HepG2 (cell line): Measurements from ENCODE around the gene SRRM3. TPM values are rescaled to one million over a fixed set of nuclear protein-coding genes. Genes with fewer than 3 reads are reported as not detected.

Experiments
- ATAD3A ChIP-seq: sonication (generic); formaldehyde crosslinking; IDR thresholded peaks from 2 replicates; pipeline ENCODE4 v1.4.0; 2020; ENCODE audit warnings: missing genetic modification reagents
- ATF7 ChIP-seq, 2 experiments: fragments of 450-650 bp in 1 of 2; sonication (generic) in 1 of 2; formaldehyde crosslinking in 1 of 2; IDR thresholded peaks; 2 replicates each; pipeline versions ENCODE4 v1.4.0 to v1.6.1; 2016 to 2020; ENCODE audit warnings: antibody characterized with exemption in 1 of 2, mild to moderate bottlenecking in 1 of 2, missing genetic modification reagents in 1 of 2
- DBP ChIP-seq: sonication (generic); formaldehyde crosslinking; IDR thresholded peaks from 2 replicates; pipeline ENCODE4 v1.4.0; 2020; ENCODE audit warnings: missing genetic modification reagents; ENCODE audit errors: not compliant biosample characterization
- FOXA1 ChIP-seq, 2 experiments: fragments of 450-650 bp in 1 of 2; sonication (generic) in 1 of 2; formaldehyde crosslinking in 1 of 2; IDR thresholded peaks; 2 replicates each; pipeline versions ENCODE4 v1.4.0 to v1.6.1; 2016 to 2020; ENCODE audit warnings: missing genetic modification reagents in 1 of 2
- FOXK2 ChIP-seq: fragments of 450-650 bp; IDR thresholded peaks from 2 replicates; pipeline ENCODE4 v1.6.1; 2016
- KDM1A ChIP-seq: IDR thresholded peaks from 2 replicates; pipeline ENCODE4 v1.6.1; 2016; ENCODE audit warnings: missing compliant biosample characterization
- KLF11 ChIP-seq: IDR thresholded peaks from 2 replicates; pipeline ENCODE4 v1.6.1; 2016; ENCODE audit warnings: missing compliant biosample characterization
- SMARCE1 ChIP-seq: fragments of 450-650 bp; IDR thresholded peaks from 2 replicates; pipeline ENCODE4 v1.6.1; 2017; ENCODE audit warnings: borderline replicate concordance
- THYN1 ChIP-seq: sonication (generic); formaldehyde crosslinking; IDR thresholded peaks from 2 replicates; pipeline ENCODE4 v1.8.1; 2023; ENCODE audit warnings: low read depth, mild to moderate bottlenecking, moderate library complexity, missing genetic modification reagents, borderline replicate concordance
- TP53 ChIP-seq: sonication (generic); formaldehyde crosslinking; conservative IDR thresholded peaks from 2 replicates; pipeline ENCODE4 v1.4.0; 2020; ENCODE audit warnings: missing genetic modification reagents
- ZBTB7B ChIP-seq: sonication (generic); formaldehyde crosslinking; IDR thresholded peaks from 2 replicates; pipeline ENCODE4 v1.4.0; 2020; ENCODE audit warnings: missing genetic modification reagents
- ZNF782 ChIP-seq: sonication (generic); formaldehyde crosslinking; IDR thresholded peaks from 2 replicates; pipeline ENCODE4 v1.4.0; 2020; ENCODE audit warnings: missing genetic modification reagents, mild to moderate bottlenecking, borderline replicate concordance
- ZSCAN25 ChIP-seq: sonication (generic); formaldehyde crosslinking; IDR thresholded peaks from 2 replicates; pipeline ENCODE4 v1.8.0; 2022; ENCODE audit warnings: mild to moderate bottlenecking, missing genetic modification reagents
- ZSCAN31 ChIP-seq: sonication (generic); formaldehyde crosslinking; IDR thresholded peaks from 2 replicates; pipeline ENCODE4 v1.5.0; 2020; ENCODE audit warnings: low read depth, mild to moderate bottlenecking, missing genetic modification reagents
- polyA plus RNA-seq, 8 experiments: library from polyadenylated mRNA; depleted of rRNA in 3 of 8; stranded (reverse) in 7 of 8; unstranded in 1 of 8; fragments of >200 nt; fragmentation: Illumina TruSeq in 4 of 8; extraction: Trizol in 4 of 8; gene quantifications; 2 replicates each; pipeline versions ENCODE4 v1.2.1 to v1.2.3, GENCODE V29; 2011 to 2016; ENCODE audit warnings: low read depth in 4 of 8, missing spikeins in 1 of 8, mixed read lengths in 1 of 8; ENCODE audit not compliant: insufficient read depth in 1 of 8
- total RNA-seq, 5 experiments: library from RNA; depleted of rRNA; stranded (reverse); fragments of >200 nt; fragmentation: Illumina TruSeq; extraction: Trizol; gene quantifications; 2 replicates each; pipeline ENCODE4 v1.2.3, GENCODE V29; 2016; ENCODE audit warnings: low read depth in 1 of 5
- TF ChIP-seq, protein P1 (sequence below): sonication (generic); formaldehyde crosslinking; IDR thresholded peaks from 2 replicates; pipeline ENCODE4 v1.5.0; 2020; ENCODE audit warnings: mild to moderate bottlenecking, missing genetic modification reagents, borderline replicate concordance
- TF ChIP-seq, protein P2 (sequence below): sonication (generic); formaldehyde crosslinking; IDR thresholded peaks from 2 replicates; pipeline ENCODE4 v1.4.0; 2020; ENCODE audit warnings: missing genetic modification reagents, borderline replicate concordance

The SRRM3 gene
- total and polyA plus RNA-seq, 2 of the 13 experiments (the other 11 are each of a cell fraction or from before 2014, with no cell fraction given): 0.13 to 0.54 TPM

DNA sequence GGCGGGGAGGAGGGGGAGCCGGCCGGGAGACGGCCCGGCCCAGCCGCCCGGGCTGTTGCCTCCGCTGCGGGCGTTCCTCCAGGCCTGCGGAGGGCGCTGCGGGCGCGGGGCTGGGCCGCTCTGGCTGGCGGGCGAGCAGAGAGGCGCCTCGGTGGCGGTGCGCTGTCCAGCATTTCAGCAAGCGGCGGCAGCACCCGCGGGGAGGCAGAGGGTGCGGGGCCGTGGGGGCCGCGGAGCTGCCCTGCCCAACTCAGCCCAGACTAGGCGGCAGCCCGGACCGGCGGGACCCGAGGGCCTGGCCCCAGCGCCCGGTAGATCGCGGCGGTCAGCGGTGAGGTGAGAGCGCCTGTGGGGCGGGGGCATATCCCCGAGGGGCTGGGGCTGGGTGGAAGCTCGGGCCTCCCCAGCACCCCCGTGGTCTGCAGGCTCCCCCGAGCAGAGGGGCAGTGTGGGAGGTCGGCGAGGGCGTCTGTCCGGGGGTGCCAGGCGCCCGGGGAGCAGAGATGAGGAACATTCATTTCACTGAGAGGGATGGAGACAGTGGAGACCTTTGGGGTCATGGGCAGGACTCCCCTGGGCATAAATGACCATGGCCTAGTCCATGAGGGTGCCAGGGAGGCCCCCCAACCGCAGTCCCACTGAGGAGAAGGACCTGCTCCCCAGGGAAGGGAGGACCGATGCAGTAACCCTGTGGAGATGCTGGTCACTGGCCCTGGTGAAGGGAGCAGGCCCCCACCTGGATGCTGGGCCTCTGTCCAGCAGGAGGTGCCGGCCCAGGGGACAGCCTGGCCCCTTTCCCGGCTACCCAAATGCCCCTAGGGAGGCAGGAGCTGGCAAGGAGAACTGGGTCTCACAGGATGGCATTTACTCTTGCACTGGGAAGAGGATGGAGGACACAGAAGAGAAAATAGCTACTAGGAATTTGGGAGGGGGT is at the start of gene SRRM3 (continued):
- TF ChIP-seq, protein P1, sequence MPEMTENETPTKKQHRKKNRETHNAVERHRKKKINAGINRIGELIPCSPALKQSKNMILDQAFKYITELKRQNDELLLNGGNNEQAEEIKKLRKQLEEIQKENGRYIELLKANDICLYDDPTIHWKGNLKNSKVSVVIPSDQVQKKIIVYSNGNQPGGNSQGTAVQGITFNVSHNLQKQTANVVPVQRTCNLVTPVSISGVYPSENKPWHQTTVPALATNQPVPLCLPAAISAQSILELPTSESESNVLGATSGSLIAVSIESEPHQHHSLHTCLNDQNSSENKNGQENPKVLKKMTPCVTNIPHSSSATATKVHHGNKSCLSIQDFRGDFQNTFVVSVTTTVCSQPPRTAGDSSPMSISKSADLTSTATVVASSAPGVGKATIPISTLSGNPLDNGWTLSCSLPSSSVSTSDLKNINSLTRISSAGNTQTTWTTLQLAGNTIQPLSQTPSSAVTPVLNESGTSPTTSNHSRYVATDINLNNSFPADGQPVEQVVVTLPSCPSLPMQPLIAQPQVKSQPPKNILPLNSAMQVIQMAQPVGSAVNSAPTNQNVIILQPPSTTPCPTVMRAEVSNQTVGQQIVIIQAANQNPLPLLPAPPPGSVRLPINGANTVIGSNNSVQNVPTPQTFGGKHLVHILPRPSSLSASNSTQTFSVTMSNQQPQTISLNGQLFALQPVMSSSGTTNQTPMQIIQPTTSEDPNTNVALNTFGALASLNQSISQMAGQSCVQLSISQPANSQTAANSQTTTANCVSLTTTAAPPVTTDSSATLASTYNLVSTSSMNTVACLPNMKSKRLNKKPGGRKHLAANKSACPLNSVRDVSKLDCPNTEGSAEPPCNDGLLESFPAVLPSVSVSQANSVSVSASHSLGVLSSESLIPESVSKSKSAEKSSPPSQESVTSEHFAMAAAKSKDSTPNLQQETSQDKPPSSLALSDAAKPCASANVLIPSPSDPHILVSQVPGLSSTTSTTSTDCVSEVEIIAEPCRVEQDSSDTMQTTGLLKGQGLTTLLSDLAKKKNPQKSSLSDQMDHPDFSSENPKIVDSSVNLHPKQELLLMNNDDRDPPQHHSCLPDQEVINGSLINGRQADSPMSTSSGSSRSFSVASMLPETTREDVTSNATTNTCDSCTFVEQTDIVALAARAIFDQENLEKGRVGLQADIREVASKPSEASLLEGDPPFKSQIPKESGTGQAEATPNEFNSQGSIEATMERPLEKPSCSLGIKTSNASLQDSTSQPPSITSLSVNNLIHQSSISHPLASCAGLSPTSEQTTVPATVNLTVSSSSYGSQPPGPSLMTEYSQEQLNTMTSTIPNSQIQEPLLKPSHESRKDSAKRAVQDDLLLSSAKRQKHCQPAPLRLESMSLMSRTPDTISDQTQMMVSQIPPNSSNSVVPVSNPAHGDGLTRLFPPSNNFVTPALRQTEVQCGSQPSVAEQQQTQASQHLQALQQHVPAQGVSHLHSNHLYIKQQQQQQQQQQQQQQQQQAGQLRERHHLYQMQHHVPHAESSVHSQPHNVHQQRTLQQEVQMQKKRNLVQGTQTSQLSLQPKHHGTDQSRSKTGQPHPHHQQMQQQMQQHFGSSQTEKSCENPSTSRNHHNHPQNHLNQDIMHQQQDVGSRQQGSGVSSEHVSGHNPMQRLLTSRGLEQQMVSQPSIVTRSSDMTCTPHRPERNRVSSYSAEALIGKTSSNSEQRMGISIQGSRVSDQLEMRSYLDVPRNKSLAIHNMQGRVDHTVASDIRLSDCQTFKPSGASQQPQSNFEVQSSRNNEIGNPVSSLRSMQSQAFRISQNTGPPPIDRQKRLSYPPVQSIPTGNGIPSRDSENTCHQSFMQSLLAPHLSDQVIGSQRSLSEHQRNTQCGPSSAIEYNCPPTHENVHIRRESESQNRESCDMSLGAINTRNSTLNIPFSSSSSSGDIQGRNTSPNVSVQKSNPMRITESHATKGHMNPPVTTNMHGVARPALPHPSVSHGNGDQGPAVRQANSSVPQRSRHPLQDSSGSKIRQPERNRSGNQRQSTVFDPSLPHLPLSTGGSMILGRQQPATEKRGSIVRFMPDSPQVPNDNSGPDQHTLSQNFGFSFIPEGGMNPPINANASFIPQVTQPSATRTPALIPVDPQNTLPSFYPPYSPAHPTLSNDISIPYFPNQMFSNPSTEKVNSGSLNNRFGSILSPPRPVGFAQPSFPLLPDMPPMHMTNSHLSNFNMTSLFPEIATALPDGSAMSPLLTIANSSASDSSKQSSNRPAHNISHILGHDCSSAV: no peak
- TF ChIP-seq SMARCE1 (no peak), FOXK2 (no peak), KDM1A (peak; percentile 17; the same call in 1 of the 2 replicates), ZBTB7B (CRISPR knock-in tag) (peak; percentile 90), DBP (peak; percentile 88), FOXA1 (IDR thresholded peaks at IDR 0.05) (no peak), FOXA1 (CRISPR knock-in tag; IDR thresholded peaks at IDR 0.05) (peak; percentile 22; the same call in 1 of the 2 replicates), ZNF782 (CRISPR knock-in tag) (0 out of 2 replicates have a peak, but pooled peaks have one; percentile 38), ATAD3A (CRISPR knock-in tag) (peak; percentile 88; the same call in 1 of the 2 replicates), THYN1 (CRISPR knock-in tag) (no peak), TP53 (CRISPR knock-in tag) (peak; percentile 66; the same call in 1 of the 2 replicates), ZSCAN25 (peak; percentile 88), ATF7 (IDR thresholded peaks at IDR 0.05) (no peak), ATF7 (CRISPR knock-in tag; IDR thresholded peaks at IDR 0.05) (no peak), KLF11 (CRISPR knock-in tag) (peak; percentile 84; the same call in 1 of the 2 replicates), ZSCAN31 (CRISPR knock-in tag) (peak; percentile 98)
- TF ChIP-seq, protein P2, sequence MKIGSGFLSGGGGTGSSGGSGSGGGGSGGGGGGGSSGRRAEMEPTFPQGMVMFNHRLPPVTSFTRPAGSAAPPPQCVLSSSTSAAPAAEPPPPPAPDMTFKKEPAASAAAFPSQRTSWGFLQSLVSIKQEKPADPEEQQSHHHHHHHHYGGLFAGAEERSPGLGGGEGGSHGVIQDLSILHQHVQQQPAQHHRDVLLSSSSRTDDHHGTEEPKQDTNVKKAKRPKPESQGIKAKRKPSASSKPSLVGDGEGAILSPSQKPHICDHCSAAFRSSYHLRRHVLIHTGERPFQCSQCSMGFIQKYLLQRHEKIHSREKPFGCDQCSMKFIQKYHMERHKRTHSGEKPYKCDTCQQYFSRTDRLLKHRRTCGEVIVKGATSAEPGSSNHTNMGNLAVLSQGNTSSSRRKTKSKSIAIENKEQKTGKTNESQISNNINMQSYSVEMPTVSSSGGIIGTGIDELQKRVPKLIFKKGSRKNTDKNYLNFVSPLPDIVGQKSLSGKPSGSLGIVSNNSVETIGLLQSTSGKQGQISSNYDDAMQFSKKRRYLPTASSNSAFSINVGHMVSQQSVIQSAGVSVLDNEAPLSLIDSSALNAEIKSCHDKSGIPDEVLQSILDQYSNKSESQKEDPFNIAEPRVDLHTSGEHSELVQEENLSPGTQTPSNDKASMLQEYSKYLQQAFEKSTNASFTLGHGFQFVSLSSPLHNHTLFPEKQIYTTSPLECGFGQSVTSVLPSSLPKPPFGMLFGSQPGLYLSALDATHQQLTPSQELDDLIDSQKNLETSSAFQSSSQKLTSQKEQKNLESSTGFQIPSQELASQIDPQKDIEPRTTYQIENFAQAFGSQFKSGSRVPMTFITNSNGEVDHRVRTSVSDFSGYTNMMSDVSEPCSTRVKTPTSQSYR (CRISPR knock-in tag): peak; percentile 84
